ENCODE data around the gene OLIG1.

- TF ChIP-seq, protein P1, sequence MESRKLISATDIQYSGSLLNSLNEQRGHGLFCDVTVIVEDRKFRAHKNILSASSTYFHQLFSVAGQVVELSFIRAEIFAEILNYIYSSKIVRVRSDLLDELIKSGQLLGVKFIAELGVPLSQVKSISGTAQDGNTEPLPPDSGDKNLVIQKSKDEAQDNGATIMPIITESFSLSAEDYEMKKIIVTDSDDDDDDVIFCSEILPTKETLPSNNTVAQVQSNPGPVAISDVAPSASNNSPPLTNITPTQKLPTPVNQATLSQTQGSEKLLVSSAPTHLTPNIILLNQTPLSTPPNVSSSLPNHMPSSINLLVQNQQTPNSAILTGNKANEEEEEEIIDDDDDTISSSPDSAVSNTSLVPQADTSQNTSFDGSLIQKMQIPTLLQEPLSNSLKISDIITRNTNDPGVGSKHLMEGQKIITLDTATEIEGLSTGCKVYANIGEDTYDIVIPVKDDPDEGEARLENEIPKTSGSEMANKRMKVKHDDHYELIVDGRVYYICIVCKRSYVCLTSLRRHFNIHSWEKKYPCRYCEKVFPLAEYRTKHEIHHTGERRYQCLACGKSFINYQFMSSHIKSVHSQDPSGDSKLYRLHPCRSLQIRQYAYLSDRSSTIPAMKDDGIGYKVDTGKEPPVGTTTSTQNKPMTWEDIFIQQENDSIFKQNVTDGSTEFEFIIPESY (IDR thresholded peaks at IDR 0.05; ENCODE audit: extremely low read depth, insufficient replicate concordance, low read length): no peak
- TF ChIP-seq JUND (IDR thresholded peaks at IDR 0.05): no peak
Observed at GRCh38 chr21:33041981-33042380, 28.0 kb upstream of the OLIG1 start.
